Prostate gland (tissue), 2 donors: Measurements from ENCODE around the gene SMIM14. TPM values are rescaled to one million over a fixed set of nuclear protein-coding genes. Genes with fewer than 3 reads are reported as not detected.
"Not testable (repeated sequence)": the region's sequence is repeated elsewhere in the genome, so short reads cannot be mapped to it uniquely, and the experiment has no call there.

Experiments
- DNase-seq: peaks from one replicate; pipeline ENCODE4 v3.0.0-alpha.2; 2019; ENCODE audit warnings: low spot score
- H3K27ac ChIP-seq, 2 donors: fragments of 200-600 bp; sonication (generic); 2 replicates each; pipeline ENCODE4 v1.5.1; 2017 to 2019
- H3K27me3 ChIP-seq: fragments of 200-600 bp; sonication (generic); replicated peaks from 2 replicates; pipeline ENCODE4 v1.5.1; 2019; ENCODE audit not compliant: insufficient read depth
- H3K36me3 ChIP-seq, 2 donors: fragments of 200-600 bp; sonication (generic); 1 replicate in 1 of 2; 2 replicates in 1 of 2; pipeline versions ENCODE4 v1.5.1 to v1.8.1; 2017 to 2019
- H3K4me1 ChIP-seq: fragments of 200-600 bp; sonication (generic); replicated peaks from 2 replicates; pipeline ENCODE4 v1.5.1; 2019
- H3K4me3 ChIP-seq, 2 donors: fragments of 200-600 bp; sonication (generic); 2 replicates each; pipeline ENCODE4 v1.5.1; 2017 to 2019
- H3K9me3 ChIP-seq: fragments of 200-600 bp; sonication (generic); 2 replicates; pipeline ENCODE4 v1.5.1; 2017
- CTCF ChIP-seq, 4 experiments: fragments of 200-600 bp in 2 of 4; fragments of 450-650 bp in 2 of 4; sonication (generic) in 2 of 4; IDR thresholded peaks; 1 replicate in 3 of 4; 2 replicates in 1 of 4; pipeline ENCODE4 v1.5.1; 2016 to 2019; ENCODE audit warnings: antibody characterized with exemption in 4 of 4, mild to moderate bottlenecking in 2 of 4, moderate library complexity in 2 of 4
- POLR2A ChIP-seq: fragments of 450-650 bp; IDR thresholded peaks from one replicate; pipeline ENCODE4 v1.6.1; 2016; ENCODE audit warnings: antibody characterized with exemption, mild to moderate bottlenecking
- POLR2AphosphoS5 ChIP-seq: sonication (generic); formaldehyde crosslinking; IDR thresholded peaks from one replicate; pipeline ENCODE4 v1.6.1; 2017; ENCODE audit warnings: antibody characterized with exemption
- WGBS: methylation state at CpG from one replicate; pipeline ENCODE4 v1.1.5; 2018; 5-methylcytosine and 5-hydroxymethylcytosine counted together
- intact Hi-C: fragments of 100-400 bp; cut with DNase I; formaldehyde crosslinking; loops from one replicate; pipeline ENCODE4 v1.14.2; 2022
- total RNA-seq, 2 donors: library from RNA; depleted of rRNA; stranded (reverse); fragments of >200 nt; gene quantifications; one replicate each; pipeline ENCODE4 v1.1.0, GENCODE V29; 2016

Gene SMIM14
- total RNA-seq, 2 donors from 2014 or later = 36.1 to 101 TPM

GRCh38 chr4:39655211-39655610 lies 16.5 kb upstream of the SMIM14 start:
- H3K27me3 ChIP-seq = no peaks in the 10 kb centered on the region
- no peak for TF ChIP-seq CTCF (IDR thresholded peaks at IDR 0.05)
- TF ChIP-seq POLR2A = no peak
- no peak for TF ChIP-seq POLR2AphosphoS5
- no peaks in the 10 kb centered on the region for H3K9me3 ChIP-seq
- peak overlapping the region; percentile 41 to 52 for H3K27ac ChIP-seq
- H3K36me3 ChIP-seq = no peaks in the 10 kb centered on the region
- H3K4me1 ChIP-seq = no peaks in the 10 kb centered on the region
- DNase-seq = no peak
- intact Hi-C loops = no loop called here
- H3K4me3 ChIP-seq = no peak overlapping the region

- DNase-seq, H3K27ac ChIP-seq, H3K27me3 ChIP-seq, H3K36me3 ChIP-seq, intact Hi-C loops, H3K4me3 ChIP-seq, H3K9me3 ChIP-seq, H3K4me1 ChIP-seq: not testable (repeated sequence)
- 99% methylated on average over 4 of the region's 4 CpGs for WGBS
Observed at GRCh38 chr4:39651586-39651985, 12.9 kb upstream of the SMIM14 start.

- Histone ChIP-seq H3K36me3 (no peaks in the 10 kb centered on the region), H3K27me3 (no peaks in the 10 kb centered on the region), H3K27ac (no peak overlapping the region), H3K4me1 (no peaks in the 10 kb centered on the region), H3K4me3 (no peak overlapping the region), H3K9me3 (no peaks in the 10 kb centered on the region)
- no peak for TF ChIP-seq CTCF (IDR thresholded peaks at IDR 0.05)
- TF ChIP-seq POLR2AphosphoS5 = no peak
- TF ChIP-seq POLR2A = no peak
- WGBS = 79% methylated on average over 2 of the region's 2 CpGs
- DNase-seq = no peak
- intact Hi-C loops = no loop called here
Observed at GRCh38 chr4:39649639-39650265, 11.1 kb upstream of the SMIM14 start.

GRCh38 chr4:39648827-39649558 lies 10.3 kb upstream of the SMIM14 start:
- intact Hi-C loops = no loop called here
- 91% methylated on average over 6 of the region's 6 CpGs for WGBS
- no peak for TF ChIP-seq CTCF (IDR thresholded peaks at IDR 0.05)
- TF ChIP-seq POLR2AphosphoS5 = no peak
- TF ChIP-seq POLR2A = no peak
- Histone ChIP-seq H3K9me3 (no peaks in the 10 kb centered on the region), H3K27me3 (no peaks in the 10 kb centered on the region), H3K27ac (no peak overlapping the region), H3K36me3 (no peaks in the 10 kb centered on the region), H3K4me3 (no peak overlapping the region), H3K4me1 (no peaks in the 10 kb centered on the region)
- DNase-seq = no peak

- 89% methylated on average over 3 of the region's 3 CpGs for WGBS
- H3K27me3 ChIP-seq = no peaks in the 10 kb centered on the region
- no peak overlapping the region for H3K27ac ChIP-seq
- H3K36me3 ChIP-seq = no peaks in the 10 kb centered on the region
- no peak for DNase-seq
- H3K4me3 ChIP-seq = no peak overlapping the region
- intact Hi-C loops = no loop called here
- no peaks in the 10 kb centered on the region for H3K9me3 ChIP-seq
- H3K4me1 ChIP-seq = no peaks in the 10 kb centered on the region
- TF ChIP-seq CTCF (IDR thresholded peaks at IDR 0.05) = no peak
- no peak for TF ChIP-seq POLR2AphosphoS5
- TF ChIP-seq POLR2A = no peak
Observed at GRCh38 chr4:39648213-39648612, 9.5 kb upstream of the SMIM14 start.
